ENCODE data around the gene RHOH.

The RHOH gene

GRCh38 chr4:40195182-40196177 is 1.4 kb upstream of the RHOH start:
- H3K36me3 ChIP-seq (ENCODE audit: control insufficient read depth, insufficient read depth, low read length) = no peaks in the 10 kb centered on the region
- H3K27ac ChIP-seq (ENCODE audit: low read length) = no peak overlapping the region
- no peaks in the 10 kb centered on the region for H3K9me3 ChIP-seq (ENCODE audit: control insufficient read depth, insufficient read depth, low read length)
- no CpG with 5 or more reads among the region's 10 CpGs for WGBS (ENCODE audit: insufficient coverage, insufficient read length)
- no peaks in the 10 kb centered on the region for H3K27me3 ChIP-seq (ENCODE audit: control insufficient read depth, insufficient read depth, low read length)
- no peak overlapping the region for H3K4me3 ChIP-seq (ENCODE audit: low read length)
- no peak for DNase-seq (ENCODE audit: low read depth, low spot score)
- H3K4me1 ChIP-seq (ENCODE audit: control insufficient read depth, insufficient read depth, low read length) = peaks cover 8% of the 10 kb centered on the region

DNA sequence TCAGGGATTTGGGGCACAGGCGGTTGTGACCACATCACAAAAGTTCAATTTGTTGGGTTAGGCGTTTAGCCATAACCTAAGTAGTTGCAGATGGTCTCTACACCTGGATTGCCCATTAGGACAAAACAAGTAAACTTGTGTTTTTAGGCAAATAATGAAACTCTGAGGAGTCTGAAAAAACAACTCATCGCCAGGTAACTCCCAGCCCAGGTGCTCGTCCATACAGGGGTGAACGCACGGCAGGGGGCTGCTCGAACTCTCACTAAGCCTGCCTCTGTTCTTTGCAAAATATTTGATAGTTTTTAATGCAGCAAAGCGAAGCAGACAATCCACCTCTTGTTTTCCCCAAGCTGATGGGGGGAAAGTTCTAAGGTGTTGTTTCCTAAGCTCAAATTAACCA is 559 bp upstream of the RHOH start:
- DNase-seq (ENCODE audit: low read depth, low spot score) = no peak
- no peak overlapping the region for H3K4me3 ChIP-seq (ENCODE audit: low read length)
- H3K9me3 ChIP-seq (ENCODE audit: control insufficient read depth, insufficient read depth, low read length) = no peaks in the 10 kb centered on the region
- H3K27me3 ChIP-seq (ENCODE audit: control insufficient read depth, insufficient read depth, low read length) = no peaks in the 10 kb centered on the region
- WGBS (ENCODE audit: insufficient coverage, insufficient read length) = no CpG with 5 or more reads among the region's 8 CpGs
- peaks cover 8% of the 10 kb centered on the region for H3K4me1 ChIP-seq (ENCODE audit: control insufficient read depth, insufficient read depth, low read length)
- H3K36me3 ChIP-seq (ENCODE audit: control insufficient read depth, insufficient read depth, low read length) = no peaks in the 10 kb centered on the region
- H3K27ac ChIP-seq (ENCODE audit: low read length) = no peak overlapping the region

DNA sequence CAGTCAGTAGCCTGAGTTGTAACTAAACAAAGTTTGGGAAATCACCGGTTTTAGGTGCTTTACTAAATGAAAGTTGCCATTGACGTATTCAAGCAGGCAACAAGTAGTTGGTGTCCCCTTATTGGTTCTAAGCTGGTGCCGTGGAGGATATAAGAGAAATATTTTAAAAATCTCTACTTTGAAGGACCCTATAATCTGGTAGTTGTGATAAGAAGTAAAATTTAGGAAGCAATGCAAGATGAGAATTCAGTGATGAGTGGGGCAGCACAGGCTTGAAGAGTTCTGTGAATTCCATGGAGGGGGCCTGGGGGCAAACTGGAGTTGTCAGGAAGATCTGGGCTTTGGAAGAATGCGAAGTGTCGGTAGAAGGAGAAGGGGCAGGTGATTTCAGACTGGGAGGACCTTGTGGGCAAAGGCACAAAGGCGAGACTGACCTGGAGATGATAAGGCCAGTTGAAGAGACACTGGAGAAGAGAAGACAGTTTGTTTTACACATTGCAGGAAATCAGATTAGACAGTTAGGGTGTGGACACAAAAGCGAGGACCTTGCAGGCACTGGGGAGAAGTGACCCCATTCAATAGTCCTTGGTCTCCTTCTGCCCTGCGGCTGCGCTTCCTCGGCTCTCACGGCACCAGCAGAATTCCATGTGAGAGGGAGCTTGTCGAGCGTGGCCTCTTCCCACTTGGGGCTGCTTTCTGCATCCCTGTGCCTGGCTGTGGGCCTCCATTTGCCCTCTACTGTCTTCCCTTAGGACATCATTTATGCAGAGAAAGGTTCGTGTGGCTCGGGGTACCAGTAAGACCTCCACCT is 1.3 kb downstream of the RHOH start:
- Histone ChIP-seq H3K9me3 (ENCODE audit: control insufficient read depth, insufficient read depth, low read length) (no peaks in the 10 kb centered on the region), H3K4me1 (ENCODE audit: control insufficient read depth, insufficient read depth, low read length) (peaks cover 3% of the 10 kb centered on the region), H3K27me3 (ENCODE audit: control insufficient read depth, insufficient read depth, low read length) (no peaks in the 10 kb centered on the region), H3K4me3 (ENCODE audit: low read length) (no peak overlapping the region), H3K27ac (ENCODE audit: low read length) (no peak overlapping the region), H3K36me3 (ENCODE audit: control insufficient read depth, insufficient read depth, low read length) (no peaks in the 10 kb centered on the region)
- no CpG with 5 or more reads among the region's 15 CpGs for WGBS (ENCODE audit: insufficient coverage, insufficient read length)
- DNase-seq (ENCODE audit: low read depth, low spot score) = no peak

- H3K27ac ChIP-seq (ENCODE audit: low read length) = no peak overlapping the region
- no peak overlapping the region for H3K4me3 ChIP-seq (ENCODE audit: low read length)
- no peaks in the 10 kb centered on the region for H3K36me3 ChIP-seq (ENCODE audit: control insufficient read depth, insufficient read depth, low read length)
- H3K9me3 ChIP-seq (ENCODE audit: control insufficient read depth, insufficient read depth, low read length) = no peaks in the 10 kb centered on the region
- no peaks in the 10 kb centered on the region for H3K27me3 ChIP-seq (ENCODE audit: control insufficient read depth, insufficient read depth, low read length)
- WGBS (ENCODE audit: insufficient coverage, insufficient read length) = no CpG with 5 or more reads among the region's 6 CpGs
- DNase-seq (ENCODE audit: low read depth, low spot score) = no peak
- H3K4me1 ChIP-seq (ENCODE audit: control insufficient read depth, insufficient read depth, low read length) = peaks cover 2% of the 10 kb centered on the region
These were observed 2.4 kb downstream of the RHOH start for GRCh38 chr4:40199179-40199670.

DNA sequence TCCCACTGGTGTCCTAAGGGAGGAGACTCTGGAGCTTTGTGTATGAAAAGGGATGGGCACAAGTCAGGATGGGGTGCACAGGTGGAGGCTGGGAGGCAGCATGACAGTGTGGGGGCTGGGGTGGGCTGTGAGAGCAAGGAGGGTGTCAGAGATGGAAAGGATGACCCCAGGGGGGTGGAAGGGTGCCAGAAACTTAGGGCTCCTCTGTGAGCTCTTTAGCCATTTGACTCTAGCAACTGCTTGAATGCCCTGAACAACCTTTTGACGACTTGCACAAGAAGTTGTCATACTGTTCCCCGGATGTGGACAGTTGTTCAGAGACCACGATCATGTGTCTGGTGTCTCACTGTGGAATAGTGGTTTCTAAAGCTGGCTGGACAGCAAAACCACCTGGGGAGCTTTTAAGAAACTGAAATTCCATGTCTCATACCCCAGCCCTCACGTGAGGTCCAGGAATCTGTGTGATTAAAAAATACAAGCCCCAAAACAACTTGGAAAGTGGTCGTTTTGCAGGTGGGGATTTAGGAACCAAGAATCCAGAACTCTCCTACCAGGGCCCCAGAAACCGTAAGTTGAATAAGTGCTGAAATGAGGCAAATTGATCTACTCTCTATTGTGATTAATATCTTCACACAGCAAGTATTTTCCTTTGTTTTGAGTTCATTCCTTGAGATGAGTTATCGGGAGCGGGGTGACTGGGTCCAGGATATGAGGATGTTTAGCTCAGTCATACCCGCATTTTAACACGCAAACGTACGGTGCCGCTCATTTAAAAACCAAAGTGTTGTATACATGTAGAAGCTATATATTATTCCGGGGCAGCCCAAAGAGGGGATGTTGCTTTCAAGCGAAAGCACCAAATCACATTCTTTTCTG is 3.4 kb downstream of the RHOH start:
- Histone ChIP-seq H3K27me3 (ENCODE audit: control insufficient read depth, insufficient read depth, low read length) (no peaks in the 10 kb centered on the region), H3K4me1 (ENCODE audit: control insufficient read depth, insufficient read depth, low read length) (peaks cover 2% of the 10 kb centered on the region), H3K36me3 (ENCODE audit: control insufficient read depth, insufficient read depth, low read length) (no peaks in the 10 kb centered on the region), H3K27ac (ENCODE audit: low read length) (no peak overlapping the region), H3K4me3 (ENCODE audit: low read length) (no peak overlapping the region), H3K9me3 (ENCODE audit: control insufficient read depth, insufficient read depth, low read length) (no peaks in the 10 kb centered on the region)
- WGBS (ENCODE audit: insufficient coverage, insufficient read length) = no CpG with 5 or more reads among the region's 15 CpGs
- no peak for DNase-seq (ENCODE audit: low read depth, low spot score)

GRCh38 chr4:40200875-40201801 is 4.3 kb downstream of the RHOH start:
- no peaks in the 10 kb centered on the region for H3K36me3 ChIP-seq (ENCODE audit: control insufficient read depth, insufficient read depth, low read length)
- no peak for DNase-seq (ENCODE audit: low read depth, low spot score)
- H3K27ac ChIP-seq (ENCODE audit: low read length) = no peak overlapping the region
- no peaks in the 10 kb centered on the region for H3K9me3 ChIP-seq (ENCODE audit: control insufficient read depth, insufficient read depth, low read length)
- no peak overlapping the region for H3K4me3 ChIP-seq (ENCODE audit: low read length)
- no peaks in the 10 kb centered on the region for H3K27me3 ChIP-seq (ENCODE audit: control insufficient read depth, insufficient read depth, low read length)
- no CpG with 5 or more reads among the region's 13 CpGs for WGBS (ENCODE audit: insufficient coverage, insufficient read length)
- peaks cover 2% of the 10 kb centered on the region for H3K4me1 ChIP-seq (ENCODE audit: control insufficient read depth, insufficient read depth, low read length)

- WGBS (ENCODE audit: insufficient coverage, insufficient read length) = no CpG with 5 or more reads among the region's 4 CpGs
- DNase-seq (ENCODE audit: low read depth, low spot score) = no peak
- H3K27ac ChIP-seq (ENCODE audit: low read length) = no peak overlapping the region
- H3K27me3 ChIP-seq (ENCODE audit: control insufficient read depth, insufficient read depth, low read length) = no peaks in the 10 kb centered on the region
- H3K4me1 ChIP-seq (ENCODE audit: control insufficient read depth, insufficient read depth, low read length) = peaks cover 2% of the 10 kb centered on the region
- no peaks in the 10 kb centered on the region for H3K9me3 ChIP-seq (ENCODE audit: control insufficient read depth, insufficient read depth, low read length)
- H3K36me3 ChIP-seq (ENCODE audit: control insufficient read depth, insufficient read depth, low read length) = no peaks in the 10 kb centered on the region
- no peak overlapping the region for H3K4me3 ChIP-seq (ENCODE audit: low read length)
These were observed 5.1 kb downstream of the RHOH start for GRCh38 chr4:40201898-40202297.

DNA sequence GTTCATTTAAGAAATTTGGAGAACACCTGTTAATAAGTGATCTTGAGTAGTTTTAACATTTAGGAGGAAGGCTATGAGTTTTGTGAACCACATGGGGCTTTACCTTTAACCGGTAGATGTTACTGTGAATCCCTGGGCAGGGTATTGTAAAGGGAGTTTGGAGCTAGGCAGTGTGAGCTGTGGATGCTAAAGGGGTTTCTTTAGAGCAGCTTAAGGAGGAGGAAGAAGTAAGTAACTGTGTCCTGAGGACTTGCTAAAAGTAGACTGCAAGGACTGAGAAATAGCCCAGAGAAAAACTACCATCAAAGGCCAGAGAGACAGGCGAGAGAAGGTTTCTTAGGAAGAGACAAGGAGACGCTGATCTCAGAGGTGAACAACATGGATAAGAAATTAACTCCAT is 5.6 kb downstream of the RHOH start:
- Histone ChIP-seq H3K36me3 (ENCODE audit: control insufficient read depth, insufficient read depth, low read length) (no peaks in the 10 kb centered on the region), H3K4me1 (ENCODE audit: control insufficient read depth, insufficient read depth, low read length) (peaks cover 2% of the 10 kb centered on the region), H3K4me3 (ENCODE audit: low read length) (no peak overlapping the region), H3K9me3 (ENCODE audit: control insufficient read depth, insufficient read depth, low read length) (no peaks in the 10 kb centered on the region), H3K27me3 (ENCODE audit: control insufficient read depth, insufficient read depth, low read length) (no peaks in the 10 kb centered on the region), H3K27ac (ENCODE audit: low read length) (no peak overlapping the region)
- no CpG with 5 or more reads among the region's 3 CpGs for WGBS (ENCODE audit: insufficient coverage, insufficient read length)
- DNase-seq (ENCODE audit: low read depth, low spot score) = no peak

DNA sequence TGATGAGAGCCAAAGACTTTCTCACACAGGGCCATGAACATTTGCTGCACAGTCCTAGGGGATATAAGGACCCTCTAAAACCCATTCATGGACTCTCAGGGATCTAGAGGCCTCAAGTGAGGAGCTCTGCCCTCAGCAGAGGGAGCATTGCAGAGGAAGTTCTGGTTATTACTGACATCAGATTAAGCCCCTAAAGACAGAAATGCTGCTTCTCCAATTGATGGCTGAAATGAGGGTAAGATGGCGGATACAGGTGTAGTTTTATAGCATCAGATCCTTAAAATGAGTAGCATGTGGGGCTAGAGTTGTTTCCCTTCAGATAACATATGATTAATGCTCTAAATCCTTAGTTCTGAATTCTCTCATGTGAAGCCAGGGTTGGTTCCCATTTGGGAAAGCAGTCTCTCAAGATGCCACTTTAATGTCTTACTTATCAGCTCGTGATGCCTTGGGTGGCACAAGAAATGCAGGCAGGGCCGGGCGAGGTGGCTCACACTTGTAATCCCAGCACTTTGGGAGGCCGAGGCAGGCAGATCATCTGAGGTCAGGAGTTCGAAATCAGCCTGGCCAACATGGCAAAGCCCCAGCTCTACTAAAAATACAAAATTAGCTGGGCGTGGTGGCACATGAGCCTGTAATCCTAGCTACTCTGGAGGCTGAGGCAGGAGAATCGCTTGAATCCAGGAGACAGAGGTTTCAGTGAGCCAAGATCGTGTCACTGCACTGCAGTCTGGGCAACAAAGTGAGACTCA is 7.9 kb downstream of the RHOH start:
- peaks cover 2% of the 10 kb centered on the region; the same call in 1 of the 2 replicates for H3K4me1 ChIP-seq (ENCODE audit: control insufficient read depth, insufficient read depth, low read length)
- no peak overlapping the region for H3K27ac ChIP-seq (ENCODE audit: low read length)
- H3K36me3 ChIP-seq (ENCODE audit: control insufficient read depth, insufficient read depth, low read length) = no peaks in the 10 kb centered on the region
- H3K9me3 ChIP-seq (ENCODE audit: control insufficient read depth, insufficient read depth, low read length) = no peaks in the 10 kb centered on the region
- DNase-seq (ENCODE audit: low read depth, low spot score) = no peak
- H3K4me3 ChIP-seq (ENCODE audit: low read length) = no peak overlapping the region
- no peaks in the 10 kb centered on the region for H3K27me3 ChIP-seq (ENCODE audit: control insufficient read depth, insufficient read depth, low read length)
- WGBS (ENCODE audit: insufficient coverage, insufficient read length) = no CpG with 5 or more reads among the region's 9 CpGs

Measured in iPS DF 6.9 (cell line).